Activated CD4-positive, alpha-beta T cell treated with anti-CD3 and anti-CD28 coated beads, Interleukin-2, amount 10 ng/mL, durations not matched to agents 7 days and 5 days (primary cell): ENCODE data around the gene PCMTD2. TPM values are rescaled to one million over a fixed set of nuclear protein-coding genes. Genes with fewer than 3 reads are reported as not detected.
A peak's percentile ranks its signal among the peaks of the same experiment; 100 is the strongest.
"Not testable (repeated sequence)": the region's sequence is repeated elsewhere in the genome, so short reads cannot be mapped to it uniquely, and the experiment has no call there.

Source experiments
- CTCF ChIA-PET: fragments of 350-600 bp; sonication (Branson Sonifier 250); formaldehyde crosslinking; loops from one replicate; lab custom pipeline; 2021; ENCODE audit warnings: antibody characterized with exemption; lab: Charles Lee
- POLR2A ChIA-PET: fragments of 350-600 bp; sonication (Branson Sonifier 250); formaldehyde crosslinking; loops from one replicate; lab custom pipeline; 2021; ENCODE audit warnings: antibody characterized with exemption; lab: Charles Lee
- DNase-seq: peaks from one replicate; pipeline ENCODE4 v3.0.0-alpha.2; 2020
- H3K27ac Mint-ChIP-seq: one replicate; pipeline ENCODE4 v1.8.0; 2021; ENCODE audit warnings: mild to moderate bottlenecking, moderate library complexity, mixed read lengths
- H3K27me3 Mint-ChIP-seq: one replicate; pipeline ENCODE4 v1.8.0; 2021; ENCODE audit warnings: mixed read lengths
- H3K36me3 Mint-ChIP-seq: one replicate; pipeline ENCODE4 v1.8.0; 2021; ENCODE audit warnings: low read depth, mixed read lengths
- H3K4me1 Mint-ChIP-seq: one replicate; pipeline ENCODE4 v1.8.0; 2021; ENCODE audit warnings: mixed read lengths
- H3K4me3 Mint-ChIP-seq: one replicate; pipeline ENCODE4 v1.8.0; 2021; ENCODE audit warnings: mild to moderate bottlenecking, moderate library complexity, mixed read lengths
- H3K9me3 Mint-ChIP-seq: one replicate; pipeline ENCODE4 v1.8.0; 2021; ENCODE audit warnings: mixed read lengths
- total RNA-seq, 2 experiments: library from RNA; stranded (reverse); gene quantifications; one replicate each; pipeline ENCODE4 v1.2.3, GENCODE V29; 2021

PCMTD2 gene
- total RNA-seq, 2 experiments from 2014 or later, result 68.4 to 69.3 TPM

GRCh38 chr20:64276817-64277216 lies 21.3 kb downstream of the PCMTD2 start:
- ChIA-PET POLR2A (no interaction called here), CTCF (interaction anchor here (3.8 kb wide), 1 partner anchor 9 kb away, joined by 33 read pairs; no protein-coding TSS in a partner anchor)
- Mint-ChIP-seq H3K27me3 (no peaks in the 10 kb centered on the region), H3K4me3 (no peak overlapping the region), H3K27ac (no peak overlapping the region), H3K9me3 (no peaks in the 10 kb centered on the region), H3K36me3 (peaks cover 6% of the 10 kb centered on the region), H3K4me1 (peaks cover 12% of the 10 kb centered on the region)
- DNase-seq, result no peak

- Mint-ChIP-seq H3K4me1 (peaks cover 13% of the 10 kb centered on the region), H3K27ac (peak overlapping the region; percentile 54), H3K36me3 (peaks cover 6% of the 10 kb centered on the region), H3K9me3 (no peaks in the 10 kb centered on the region), H3K27me3 (no peaks in the 10 kb centered on the region), H3K4me3 (no peak overlapping the region)
- no peak for DNase-seq
- POLR2A ChIA-PET, result no interaction called here
- CTCF ChIA-PET, result interaction anchor here (3.8 kb wide), 1 partner anchor 8 kb away, joined by 33 read pairs; no protein-coding TSS in a partner anchor
These were observed 22.2 kb downstream of the PCMTD2 start for GRCh38 chr20:64277571-64278316.

DNA sequence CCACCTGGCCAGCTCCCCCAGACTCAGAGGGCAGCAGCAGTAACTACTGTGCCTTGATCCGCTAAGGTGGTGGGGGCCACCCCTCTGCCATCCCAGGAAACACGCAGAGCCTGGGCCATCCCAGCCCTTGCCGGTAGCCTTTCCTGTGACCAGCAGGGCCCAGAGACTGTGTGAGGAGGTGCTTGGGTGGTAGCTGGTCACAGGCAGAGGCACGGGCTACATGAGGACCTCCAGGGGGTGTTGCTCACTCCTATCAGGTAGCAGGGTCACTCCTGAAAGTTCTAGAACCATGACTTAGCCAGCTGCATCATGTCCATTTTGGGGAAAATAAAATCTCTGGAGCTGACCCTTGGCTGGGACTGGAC lies 22.8 kb downstream of the PCMTD2 start:
- Mint-ChIP-seq H3K27me3 (peaks cover under 1% of the 10 kb centered on the region), H3K4me3 (no peak overlapping the region), H3K9me3 (no peaks in the 10 kb centered on the region), H3K36me3 (peaks cover 6% of the 10 kb centered on the region), H3K27ac (no peak overlapping the region), H3K4me1 (peaks cover 13% of the 10 kb centered on the region)
- DNase-seq, result no peak
- POLR2A ChIA-PET, result no interaction called here
- CTCF ChIA-PET, result no interaction called here

DNA sequence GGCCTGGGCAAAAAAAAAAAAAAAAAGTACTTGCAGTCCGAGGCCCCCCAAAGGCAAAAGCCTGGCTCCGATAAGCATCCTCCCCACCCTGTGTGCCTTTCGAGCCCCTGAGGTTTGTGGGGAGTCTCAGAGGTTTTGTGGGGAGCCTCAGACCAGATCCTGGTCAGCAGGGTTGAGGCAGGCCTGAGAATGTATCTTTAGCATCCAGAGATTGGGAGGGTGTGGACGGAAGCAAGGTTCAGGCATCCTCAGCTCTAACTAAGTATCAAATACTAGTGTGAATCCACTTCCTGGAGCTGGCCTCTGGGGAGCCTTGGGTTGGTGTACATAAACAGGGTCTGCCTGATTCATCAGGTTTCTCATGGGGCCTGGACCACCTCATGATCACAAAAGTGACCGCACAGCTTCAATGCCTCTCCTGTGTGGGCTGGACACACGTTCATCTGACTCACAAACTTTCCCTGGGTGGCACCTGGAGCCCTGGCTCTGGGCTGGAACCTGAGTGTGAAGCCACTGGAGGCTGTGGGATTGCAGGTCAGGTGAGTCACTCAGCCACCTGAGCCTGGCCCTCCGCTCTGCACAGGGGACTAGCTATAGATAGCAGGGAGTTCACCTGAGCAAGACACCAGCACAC lies 24.4 kb downstream of the PCMTD2 start:
- DNase-seq, result no peak
- H3K4me3 Mint-ChIP-seq, result no peak overlapping the region
- H3K27ac Mint-ChIP-seq, result no peak overlapping the region
- peaks cover 4% of the 10 kb centered on the region for H3K27me3 Mint-ChIP-seq
- no peaks in the 10 kb centered on the region for H3K36me3 Mint-ChIP-seq
- ChIA-PET CTCF (no interaction called here), POLR2A (no interaction called here)
- peaks cover 16% of the 10 kb centered on the region for H3K4me1 Mint-ChIP-seq
- H3K9me3 Mint-ChIP-seq, result peaks cover 5% of the 10 kb centered on the region

GRCh38 chr20:64280460-64280843 lies 24.9 kb downstream of the PCMTD2 start:
- peaks cover 4% of the 10 kb centered on the region for H3K27me3 Mint-ChIP-seq
- H3K27ac Mint-ChIP-seq, result no peak overlapping the region
- H3K4me1 Mint-ChIP-seq, result peaks cover 14% of the 10 kb centered on the region
- ChIA-PET POLR2A (no interaction called here), CTCF (interaction anchor here (0.6 kb wide), 1 partner anchor 21 kb away, joined by 3 read pairs; no protein-coding TSS in a partner anchor)
- peaks cover 5% of the 10 kb centered on the region for H3K9me3 Mint-ChIP-seq
- no peaks in the 10 kb centered on the region for H3K36me3 Mint-ChIP-seq
- H3K4me3 Mint-ChIP-seq, result no peak overlapping the region
- no peak for DNase-seq

GRCh38 chr20:64283646-64284045 lies 28.1 kb downstream of the PCMTD2 start:
- POLR2A ChIA-PET, result no interaction called here
- Mint-ChIP-seq H3K4me1 (peaks cover 13% of the 10 kb centered on the region), H3K9me3 (peaks cover 5% of the 10 kb centered on the region), H3K4me3 (no peak overlapping the region), H3K36me3 (no peaks in the 10 kb centered on the region), H3K27me3 (peaks cover 4% of the 10 kb centered on the region), H3K27ac (no peak overlapping the region)
- CTCF ChIA-PET, result interaction anchor here (5.0 kb wide), 1 partner anchor 28 kb away, joined by 93 read pairs; the partner anchor contains the start of gene PCMTD2
- DNase-seq, result no peak

DNA sequence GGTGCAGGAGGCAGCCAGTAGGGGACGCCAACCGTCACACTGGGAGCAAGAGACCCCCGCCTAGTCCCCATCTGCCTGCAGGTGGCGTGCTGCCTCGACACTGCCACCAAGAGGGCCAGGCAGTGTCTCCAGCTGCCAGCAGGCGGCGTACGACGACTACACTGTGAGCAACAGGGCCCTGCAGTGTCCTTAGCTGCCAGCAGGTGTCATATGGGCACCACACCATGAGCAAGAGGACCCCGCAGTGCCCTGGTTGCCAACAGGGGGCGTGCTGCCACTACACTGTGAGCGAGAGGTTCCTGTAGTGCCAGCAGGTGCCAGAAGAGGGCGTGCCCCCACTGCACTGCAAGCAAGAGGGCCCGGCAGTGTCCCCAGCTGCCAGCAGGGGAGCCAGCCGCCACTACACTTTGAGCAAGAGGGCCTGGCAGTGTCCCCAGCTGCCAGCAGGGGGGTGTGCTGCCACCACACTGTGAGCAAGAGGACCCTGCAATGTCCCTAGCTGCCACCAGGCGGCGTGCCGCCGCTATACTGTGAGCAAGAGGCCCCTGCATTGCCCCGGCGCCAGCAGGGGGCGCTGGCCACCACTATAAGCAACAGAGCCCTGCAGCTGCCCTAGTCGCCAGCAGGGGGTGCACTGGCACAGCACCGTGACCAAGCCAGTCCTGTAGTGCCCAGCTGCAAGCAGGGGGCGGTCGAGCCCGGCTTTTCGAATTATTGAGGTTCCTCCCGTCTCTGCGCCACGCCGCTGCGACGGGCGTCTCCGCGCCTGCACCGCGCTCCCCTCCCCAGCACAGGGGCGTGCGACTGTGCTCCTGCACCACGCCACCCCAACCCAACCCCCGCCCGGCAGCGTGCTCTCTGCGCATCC lies 30.3 kb downstream of the PCMTD2 start:
- H3K4me3 Mint-ChIP-seq, H3K9me3 Mint-ChIP-seq, H3K27me3 Mint-ChIP-seq, POLR2A ChIA-PET, H3K36me3 Mint-ChIP-seq: not testable (repeated sequence)
- H3K27ac Mint-ChIP-seq, result peak overlapping the region; percentile 13
- CTCF ChIA-PET, result interaction anchor here (0.6 to 5.0 kb wide), 28 partner anchors 10 to 748 kb away, joined by 3 to 93 read pairs (median 5); partner anchors contain the start of genes NPBWR2, PCMTD2, PRPF6 and PTK6
- peak; percentile 84 for DNase-seq
- H3K4me1 Mint-ChIP-seq, result peaks cover 11% of the 10 kb centered on the region

- DNase-seq, result not testable (repeated sequence)
These were observed 31.1 kb downstream of the PCMTD2 start for GRCh38 chr20:64286447-64287263.

GRCh38 chr20:64287264-64287590 lies 31.7 kb downstream of the PCMTD2 start:
- H3K27me3 Mint-ChIP-seq, H3K4me1 Mint-ChIP-seq, H3K36me3 Mint-ChIP-seq, DNase-seq, H3K27ac Mint-ChIP-seq, H3K9me3 Mint-ChIP-seq, H3K4me3 Mint-ChIP-seq, CTCF ChIA-PET, POLR2A ChIA-PET: not testable (repeated sequence)

More at GRCh38 chr20:64286447-64287263, 31.1 kb downstream of the PCMTD2 start:
- H3K36me3 Mint-ChIP-seq, H3K4me3 Mint-ChIP-seq, H3K27me3 Mint-ChIP-seq, H3K9me3 Mint-ChIP-seq, POLR2A ChIA-PET, H3K4me1 Mint-ChIP-seq, H3K27ac Mint-ChIP-seq: not testable (repeated sequence)
- CTCF ChIA-PET, result interaction anchor here (0.6 to 5.0 kb wide), 27 partner anchors 11 to 749 kb away, joined by 3 to 93 read pairs (median 5); partner anchors contain the start of genes NPBWR2, PCMTD2, PRPF6 and PTK6

DNA sequence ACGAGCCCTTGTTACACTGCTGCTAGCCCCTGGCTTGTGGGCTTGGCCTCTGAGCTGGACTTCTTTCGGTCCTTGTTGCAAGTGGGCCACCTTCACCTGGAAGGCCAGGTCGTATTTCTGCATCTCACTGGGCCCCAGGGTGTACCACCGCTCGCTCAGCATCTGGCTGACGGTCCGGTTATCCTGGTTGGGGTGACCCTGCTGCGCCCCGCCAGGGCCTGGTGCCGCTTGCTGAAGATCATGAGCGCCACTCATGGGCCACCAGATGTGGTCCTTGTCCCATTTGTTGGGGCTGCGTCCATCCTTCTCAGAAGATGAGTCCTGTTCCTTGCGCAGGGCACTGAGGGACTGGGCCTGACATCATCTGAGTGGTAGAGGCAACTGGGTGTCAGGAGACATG lies 36.6 kb downstream of the PCMTD2 start:
- H3K27me3 Mint-ChIP-seq, DNase-seq, CTCF ChIA-PET, H3K27ac Mint-ChIP-seq, POLR2A ChIA-PET, H3K9me3 Mint-ChIP-seq, H3K36me3 Mint-ChIP-seq, H3K4me3 Mint-ChIP-seq, H3K4me1 Mint-ChIP-seq: not testable (repeated sequence)

GRCh38 chr20:64303086-64303485 lies 47.5 kb downstream of the PCMTD2 start:
- POLR2A ChIA-PET, H3K4me1 Mint-ChIP-seq, H3K4me3 Mint-ChIP-seq, H3K36me3 Mint-ChIP-seq, CTCF ChIA-PET, DNase-seq, H3K27me3 Mint-ChIP-seq, H3K27ac Mint-ChIP-seq, H3K9me3 Mint-ChIP-seq: not testable (repeated sequence)

- H3K4me1 Mint-ChIP-seq, H3K9me3 Mint-ChIP-seq, H3K4me3 Mint-ChIP-seq, H3K27ac Mint-ChIP-seq, H3K36me3 Mint-ChIP-seq, POLR2A ChIA-PET, CTCF ChIA-PET, DNase-seq: not testable (repeated sequence)
- peaks cover 28% of the 10 kb centered on the region for H3K27me3 Mint-ChIP-seq
These were observed 58.2 kb downstream of the PCMTD2 start for GRCh38 chr20:64313761-64314160.
